Naive thymus-derived CD8-positive, alpha-beta T cell (primary cell): Measurements from ENCODE around the gene TOP3A. TPM values are rescaled to one million over a fixed set of nuclear protein-coding genes. Genes with fewer than 3 reads are reported as not detected.

ENCODE experiments used
- ATAC-seq, 2 donors: fragments of 150-1000 bp; cut with Tn5 transposase in 1 of 2; sonication (Bioruptor Pico), chemical (Tn5 transposase) in 1 of 2; 1 replicate in 1 of 2; 2 replicates in 1 of 2; pipeline ENCODE4 v1.10.0; 2021; ENCODE audit warnings: mild to moderate bottlenecking in 2 of 2, moderate library complexity in 2 of 2
- POLR2A ChIA-PET: fragments of 350-600 bp; sonication (Branson Sonifier 250); formaldehyde crosslinking; loops from one replicate; lab custom pipeline; 2021; ENCODE audit warnings: antibody characterized with exemption; lab: Charles Lee
- DNase-seq, 10 donors: peaks; one replicate each; pipeline versions ENCODE4 v3.0.0 to v3.0.0-alpha.2; 2020 to 2022
- H3K27ac Mint-ChIP-seq, 10 donors: one replicate each; pipeline ENCODE4 v1.8.0; 2020 to 2022; ENCODE audit warnings: mild to moderate bottlenecking in 10 of 10, mixed read lengths in 10 of 10, moderate library complexity in 4 of 10, inconsistent platforms in 1 of 10
- H3K27me3 Mint-ChIP-seq, 5 donors: one replicate each; pipeline ENCODE4 v1.8.0; 2021 to 2022; ENCODE audit warnings: mixed read lengths in 5 of 5
- H3K36me3 Mint-ChIP-seq, 3 donors: one replicate each; pipeline ENCODE4 v1.8.0; 2020 to 2022; ENCODE audit warnings: mixed read lengths in 3 of 3, mild to moderate bottlenecking in 2 of 3, inconsistent platforms in 1 of 3
- H3K4me1 Mint-ChIP-seq, 4 donors: one replicate each; pipeline ENCODE4 v1.8.0; 2021 to 2022; ENCODE audit warnings: mixed read lengths in 4 of 4
- H3K4me3 Mint-ChIP-seq, 10 donors: one replicate each; pipeline ENCODE4 v1.8.0; 2020 to 2022; ENCODE audit warnings: mild to moderate bottlenecking in 10 of 10, mixed read lengths in 10 of 10, moderate library complexity in 6 of 10, inconsistent platforms in 1 of 10
- H3K9me3 Mint-ChIP-seq, 9 donors: one replicate each; pipeline ENCODE4 v1.8.0; 2020 to 2022; ENCODE audit warnings: mixed read lengths in 9 of 9, mild to moderate bottlenecking in 3 of 9, inconsistent platforms in 1 of 9, moderate library complexity in 1 of 9
- polyA plus RNA-seq, 3 donors: library from polyadenylated mRNA; unstranded; fragments of 300-500 nt; fragmentation: Illumina TruSeq; gene quantifications; one replicate each; pipeline ENCODE4 v1.2.3, GENCODE V29; 2021
- total RNA-seq, 8 experiments: library from RNA in 2 of 8; stranded (reverse) in 2 of 8; gene quantifications; one replicate each; pipeline ENCODE4 v1.2.3 and lab custom pipeline; 2021 to 2026

Gene TOP3A
- total and polyA plus RNA-seq, 5 experiments from 2014 or later = 9.0 to 49.7 (median 24.9) TPM

GRCh38 chr17:18247613-18248001 is 67.2 kb downstream of the TOP3A start:
- no peak overlapping the region for H3K4me3 Mint-ChIP-seq
- H3K27ac Mint-ChIP-seq = no peak overlapping the region
- POLR2A ChIA-PET = interaction anchor here (1.4 kb wide), 1 partner anchor 67 kb away, joined by 3 read pairs; the partner anchor contains the start of genes SMCR8 and TOP3A

GRCh38 chr17:18246880-18247612 is 67.7 kb downstream of the TOP3A start:
- Mint-ChIP-seq H3K9me3 (no peaks in the 10 kb centered on the region), H3K27me3 (no peaks in the 10 kb centered on the region), H3K4me3 (no peak overlapping the region), H3K4me1 (peaks cover 2 to 5% (median 4%) of the 10 kb centered on the region in 4 donors), H3K36me3 (peaks cover 0 to 65% (median 9%) of the 10 kb centered on the region in 3 donors), H3K27ac (peak overlapping the region in 2 of 10 donors; percentile 34 to 56)
- POLR2A ChIA-PET = no interaction called here
- DNase-seq = no peak
- peak in 1 of 2 donors; percentile 37 for ATAC-seq

More at GRCh38 chr17:18247613-18248001, 67.2 kb downstream of the TOP3A start:
- Mint-ChIP-seq H3K27me3 (no peaks in the 10 kb centered on the region), H3K36me3 (peaks cover 0 to 70% (median 9%) of the 10 kb centered on the region in 3 donors), H3K4me1 (peaks cover 2 to 5% (median 4%) of the 10 kb centered on the region in 4 donors), H3K9me3 (no peaks in the 10 kb centered on the region)
- no peak for ATAC-seq
- no peak for DNase-seq

- Mint-ChIP-seq H3K4me3 (no peak overlapping the region), H3K9me3 (no peaks in the 10 kb centered on the region), H3K27ac (no peak overlapping the region), H3K36me3 (peaks cover 0 to 59% (median 9%) of the 10 kb centered on the region in 3 donors), H3K27me3 (no peaks in the 10 kb centered on the region), H3K4me1 (peaks cover 2 to 5% (median 4%) of the 10 kb centered on the region in 4 donors)
- ATAC-seq (no peak), DNase-seq (no peak)
- POLR2A ChIA-PET = interaction anchor here (0.5 kb wide), 1 partner anchor 1283 kb away, joined by 4 read pairs; no protein-coding TSS in a partner anchor
These were observed 68.6 kb downstream of the TOP3A start for GRCh38 chr17:18246109-18246725.

GRCh38 chr17:18245038-18245776 is 69.6 kb downstream of the TOP3A start:
- POLR2A ChIA-PET = interaction anchor here (0.5 kb wide), 1 partner anchor 1284 kb away, joined by 4 read pairs; no protein-coding TSS in a partner anchor
- peak overlapping the region in 2 of 10 donors; percentile 3 to 74 for H3K27ac Mint-ChIP-seq
- ATAC-seq = no peak
- no peak overlapping the region for H3K4me3 Mint-ChIP-seq
- no peaks in the 10 kb centered on the region for H3K27me3 Mint-ChIP-seq
- no peaks in the 10 kb centered on the region for H3K9me3 Mint-ChIP-seq
- H3K36me3 Mint-ChIP-seq = peaks cover 0 to 49% (median 5%) of the 10 kb centered on the region in 3 donors
- DNase-seq = no peak
- peaks cover 2 to 5% (median 4%) of the 10 kb centered on the region in 4 donors for H3K4me1 Mint-ChIP-seq

GRCh38 chr17:18241229-18241871 is 73.4 kb downstream of the TOP3A start:
- DNase-seq (no peak), ATAC-seq (no peak)
- peaks cover 0 to 39% (median 0%) of the 10 kb centered on the region in 3 donors for H3K36me3 Mint-ChIP-seq
- H3K4me3 Mint-ChIP-seq = no peak overlapping the region
- no peaks in the 10 kb centered on the region for H3K9me3 Mint-ChIP-seq
- H3K27me3 Mint-ChIP-seq = no peaks in the 10 kb centered on the region
- peak overlapping the region in 1 of 10 donors; percentile 46 for H3K27ac Mint-ChIP-seq
- POLR2A ChIA-PET = no interaction called here
- H3K4me1 Mint-ChIP-seq = peaks cover 0 to 6% (median 0%) of the 10 kb centered on the region in 4 donors

GRCh38 chr17:18240449-18240848 is 74.3 kb downstream of the TOP3A start:
- Mint-ChIP-seq H3K27ac (peak overlapping the region in 1 of 10 donors; percentile 46), H3K9me3 (no peaks in the 10 kb centered on the region), H3K4me3 (no peak overlapping the region), H3K27me3 (no peaks in the 10 kb centered on the region), H3K4me1 (peaks cover 0 to 6% (median 0%) of the 10 kb centered on the region in 4 donors), H3K36me3 (peaks cover 0 to 37% (median 0%) of the 10 kb centered on the region in 3 donors)
- POLR2A ChIA-PET = no interaction called here
- DNase-seq (no peak), ATAC-seq (no peak)

GRCh38 chr17:18238299-18238698 is 76.5 kb downstream of the TOP3A start:
- DNase-seq (no peak), ATAC-seq (no peak)
- Mint-ChIP-seq H3K9me3 (no peaks in the 10 kb centered on the region), H3K4me3 (no peak overlapping the region), H3K4me1 (peaks cover 0 to 6% (median 0%) of the 10 kb centered on the region in 4 donors), H3K36me3 (peaks cover 0 to 25% (median 0%) of the 10 kb centered on the region in 3 donors), H3K27me3 (no peaks in the 10 kb centered on the region), H3K27ac (peak overlapping the region in 1 of 10 donors; percentile 37)
- POLR2A ChIA-PET = no interaction called here

- H3K36me3 Mint-ChIP-seq = peaks cover 0 to 23% (median 0%) of the 10 kb centered on the region in 3 donors
- POLR2A ChIA-PET = no interaction called here
These were observed 77.3 kb downstream of the TOP3A start for GRCh38 chr17:18237461-18237860.

GRCh38 chr17:18236494-18236893 is 78.3 kb downstream of the TOP3A start:
- H3K27ac Mint-ChIP-seq = no peak overlapping the region
- no peak for DNase-seq
- H3K4me3 Mint-ChIP-seq = no peak overlapping the region
- POLR2A ChIA-PET = no interaction called here
- no peaks in the 10 kb centered on the region for H3K27me3 Mint-ChIP-seq
- H3K4me1 Mint-ChIP-seq = peaks cover 0 to 6% (median 0%) of the 10 kb centered on the region in 4 donors
- H3K9me3 Mint-ChIP-seq = no peaks in the 10 kb centered on the region
- no peak for ATAC-seq
- peaks cover 0 to 23% (median 0%) of the 10 kb centered on the region in 3 donors for H3K36me3 Mint-ChIP-seq

More at GRCh38 chr17:18237461-18237860, 77.3 kb downstream of the TOP3A start:
- H3K9me3 Mint-ChIP-seq = no peaks in the 10 kb centered on the region
- H3K27me3 Mint-ChIP-seq = no peaks in the 10 kb centered on the region
- H3K27ac Mint-ChIP-seq = no peak overlapping the region
- no peak overlapping the region for H3K4me3 Mint-ChIP-seq
- H3K4me1 Mint-ChIP-seq = peaks cover 0 to 6% (median 0%) of the 10 kb centered on the region in 4 donors
- DNase-seq (no peak), ATAC-seq (no peak)

GRCh38 chr17:18235743-18236256 is 79.0 kb downstream of the TOP3A start:
- POLR2A ChIA-PET = no interaction called here
- H3K27ac Mint-ChIP-seq = no peak overlapping the region
- H3K9me3 Mint-ChIP-seq = no peaks in the 10 kb centered on the region
- ATAC-seq (no peak), DNase-seq (no peak)
- peaks cover 0 to 6% (median 0%) of the 10 kb centered on the region in 4 donors for H3K4me1 Mint-ChIP-seq
- no peaks in the 10 kb centered on the region for H3K27me3 Mint-ChIP-seq
- peaks cover 0 to 23% (median 0%) of the 10 kb centered on the region in 3 donors for H3K36me3 Mint-ChIP-seq
- no peak overlapping the region for H3K4me3 Mint-ChIP-seq

GRCh38 chr17:18234853-18235380 is 79.9 kb downstream of the TOP3A start:
- H3K4me3 Mint-ChIP-seq = no peak overlapping the region
- peaks cover 0 to 5% (median 2%) of the 10 kb centered on the region in 4 donors for H3K4me1 Mint-ChIP-seq
- ATAC-seq (no peak), DNase-seq (no peak)
- peaks cover 0 to 20% (median 0%) of the 10 kb centered on the region in 3 donors for H3K36me3 Mint-ChIP-seq
- H3K9me3 Mint-ChIP-seq = no peaks in the 10 kb centered on the region
- no peak overlapping the region for H3K27ac Mint-ChIP-seq
- POLR2A ChIA-PET = no interaction called here
- H3K27me3 Mint-ChIP-seq = no peaks in the 10 kb centered on the region
